GM12878 (cell line): ENCODE results near the gene NEAT1. TPM values are rescaled to one million over a fixed set of nuclear protein-coding genes. Genes with fewer than 3 reads are reported as not detected.

ENCODE experiments used
- CBFB ChIP-seq: IDR thresholded peaks from 2 replicates; pipeline ENCODE4 v1.6.1; 2016; ENCODE audit warnings: antibody characterized with exemption, low read depth
- DPF2 ChIP-seq: fragments of 450-650 bp; IDR thresholded peaks from 2 replicates; pipeline ENCODE4 v1.6.1; 2017; ENCODE audit warnings: mild to moderate bottlenecking
- EED ChIP-seq: sonication (generic); IDR thresholded peaks from 2 replicates; pipeline ENCODE4 v1.6.1; 2016; ENCODE audit warnings: antibody characterized with exemption, low read depth
- ETV6 ChIP-seq, 2 experiments: fragments of 450-650 bp in 1 of 2; IDR thresholded peaks in 1 of 2; conservative IDR thresholded peaks in 1 of 2; 2 replicates each; pipeline ENCODE4 v1.6.1; 2014; ENCODE audit warnings: antibody characterized with exemption in 1 of 2, borderline replicate concordance in 1 of 2, low read depth in 1 of 2, mild to moderate bottlenecking in 1 of 2, moderate library complexity in 1 of 2
- JUND ChIP-seq: IDR thresholded peaks from 2 replicates; pipeline ENCODE4 v1.6.1; 2012; ENCODE audit warnings: low read depth, mild to moderate bottlenecking, low read length, improper control_type of control experiment, moderate library complexity
- MTA3 ChIP-seq: IDR thresholded peaks from 2 replicates; pipeline ENCODE4 v1.6.1; 2012; ENCODE audit warnings: low read length, inconsistent platforms, borderline replicate concordance
- NR2C2 ChIP-seq: IDR thresholded peaks from 2 replicates; pipeline ENCODE4 v1.6.1; 2011; ENCODE audit warnings: borderline replicate concordance, low read depth; ENCODE audit not compliant: control insufficient read depth, insufficient read length
- POLR2AphosphoS5 ChIP-seq: IDR thresholded peaks from 2 replicates; pipeline ENCODE4 v1.6.1; 2011; ENCODE audit warnings: mild to moderate bottlenecking, low read length, inconsistent platforms
- RUNX3 ChIP-seq: IDR thresholded peaks from 2 replicates; pipeline ENCODE4 v1.6.1; 2012; ENCODE audit warnings: low read length, inconsistent platforms
- SREBF1 ChIP-seq: IDR thresholded peaks from 2 replicates; pipeline ENCODE4 v1.6.1; 2012; ENCODE audit warnings: mild to moderate bottlenecking, low read length
- YY1 ChIP-seq: IDR thresholded peaks from 2 replicates; pipeline ENCODE4 v1.6.1; 2011; ENCODE audit warnings: low read depth, mild to moderate bottlenecking, low read length
- ZNF217 ChIP-seq: fragments of 450-650 bp; IDR thresholded peaks from 2 replicates; pipeline ENCODE4 v1.6.1; 2017; ENCODE audit warnings: antibody characterized with exemption, mild to moderate bottlenecking
- ZNF24 ChIP-seq: fragments of 450-650 bp; IDR thresholded peaks from 2 replicates; pipeline ENCODE4 v1.6.1; 2017; ENCODE audit warnings: antibody characterized with exemption, mild to moderate bottlenecking
- ZNF384 ChIP-seq: IDR thresholded peaks from 2 replicates; pipeline ENCODE4 v1.6.1; 2012; ENCODE audit warnings: low read depth, mild to moderate bottlenecking, low read length, improper control_type of control experiment, borderline replicate concordance
- ZZZ3 ChIP-seq: IDR thresholded peaks from 2 replicates; pipeline ENCODE4 v1.6.1; 2011; ENCODE audit warnings: low read depth; ENCODE audit not compliant: control insufficient read depth, insufficient read length
- polyA plus RNA-seq, 11 experiments: library from polyadenylated mRNA; depleted of rRNA in 4 of 11; unstranded in 6 of 11; stranded (reverse) in 5 of 11; fragments of >200 nt; fragmentation: Nextera tagmentation in 4 of 11; fragmentation: Illumina TruSeq in 1 of 11; extraction: Ambion mirVana in 4 of 11; extraction: Trizol in 1 of 11; gene quantifications; 1 replicate in 1 of 11; 2 replicates in 10 of 11; pipeline versions ENCODE4 v1.2.1 to v1.2.3, GENCODE V29; 2011 to 2016; ENCODE audit warnings: inconsistent platforms in 2 of 11, missing spikeins in 2 of 11, low read depth in 1 of 11
- total RNA-seq, 4 experiments: library from RNA; depleted of rRNA in 3 of 4; stranded (reverse); fragments of >200 nt in 3 of 4; fragmentation: Illumina TruSeq in 1 of 4; extraction: Trizol in 1 of 4; gene quantifications; 2 replicates each; pipeline versions ENCODE4 v1.2.1 to v1.2.3, GENCODE V29; 2013 to 2021
- TF ChIP-seq, protein P1 (sequence below): fragments of 450-650 bp; formaldehyde crosslinking; IDR thresholded peaks from 2 replicates; pipeline ENCODE4 v1.5.0; 2022; ENCODE audit warnings: mild to moderate bottlenecking, missing genetic modification characterization
- TF ChIP-seq, protein P2 (sequence below): fragments of 450-650 bp; IDR thresholded peaks from 2 replicates; pipeline ENCODE4 v1.6.1; 2016; ENCODE audit warnings: mild to moderate bottlenecking
- TF ChIP-seq, protein P3 (sequence below): IDR thresholded peaks from 2 replicates; pipeline ENCODE4 v1.6.1; 2011; ENCODE audit warnings: borderline replicate concordance, low read depth, mild to moderate bottlenecking, moderate library complexity, mixed read lengths, low read length; ENCODE audit not compliant: insufficient read depth; ENCODE audit errors: extremely low read length
- TF ChIP-seq, protein P4 (sequence below): fragments of 450-650 bp; formaldehyde crosslinking; IDR thresholded peaks from 2 replicates; pipeline ENCODE4 v1.4.0; 2022; ENCODE audit warnings: mild to moderate bottlenecking, moderate library complexity

The NEAT1 gene
- total and polyA plus RNA-seq, 10 of the 15 experiments (the other 5 are each of a cell fraction or from before 2014, with no cell fraction given), result 13.6 to 328 (median 69.4) TPM

DNA sequence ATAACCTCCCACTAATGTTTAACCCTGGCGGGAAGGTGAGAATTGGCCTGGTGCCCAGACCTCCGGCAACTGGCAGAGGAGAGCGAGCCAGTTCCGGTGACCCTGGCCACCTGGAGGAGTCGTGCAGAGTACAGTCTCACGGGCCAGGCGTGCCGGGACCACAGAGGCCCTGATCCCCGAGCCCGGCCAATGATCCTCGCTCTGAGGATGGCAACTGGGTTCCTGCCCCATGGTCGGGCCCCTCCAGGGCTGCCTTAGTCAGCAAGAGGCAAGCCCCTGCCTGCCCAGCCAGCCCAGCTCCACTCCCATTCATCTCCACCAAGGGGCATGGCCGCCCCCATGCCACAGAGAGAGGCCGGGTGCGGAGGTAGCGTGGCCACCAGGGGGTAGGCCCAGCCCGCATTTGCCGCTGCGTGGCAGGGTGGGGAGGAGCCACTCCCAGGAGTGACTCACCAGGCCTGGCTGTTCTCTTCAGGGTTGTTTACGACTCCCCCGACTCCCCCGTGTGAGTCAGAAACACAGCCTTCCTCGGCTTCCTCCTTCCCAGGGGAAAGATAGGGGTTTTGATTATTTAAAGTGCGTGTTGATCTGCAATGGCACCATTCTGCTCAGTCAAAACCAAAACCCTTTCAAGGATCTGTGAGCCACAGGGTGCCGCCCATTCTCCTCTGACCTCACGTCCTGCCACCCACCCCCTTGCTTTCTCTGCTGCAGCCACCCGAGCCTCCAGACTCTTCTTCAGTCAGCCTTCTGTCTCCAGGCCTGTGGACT lies 40.4 kb upstream of the NEAT1 start, which contains the start of gene SLC25A45 (continued):
- TF ChIP-seq, protein P1, sequence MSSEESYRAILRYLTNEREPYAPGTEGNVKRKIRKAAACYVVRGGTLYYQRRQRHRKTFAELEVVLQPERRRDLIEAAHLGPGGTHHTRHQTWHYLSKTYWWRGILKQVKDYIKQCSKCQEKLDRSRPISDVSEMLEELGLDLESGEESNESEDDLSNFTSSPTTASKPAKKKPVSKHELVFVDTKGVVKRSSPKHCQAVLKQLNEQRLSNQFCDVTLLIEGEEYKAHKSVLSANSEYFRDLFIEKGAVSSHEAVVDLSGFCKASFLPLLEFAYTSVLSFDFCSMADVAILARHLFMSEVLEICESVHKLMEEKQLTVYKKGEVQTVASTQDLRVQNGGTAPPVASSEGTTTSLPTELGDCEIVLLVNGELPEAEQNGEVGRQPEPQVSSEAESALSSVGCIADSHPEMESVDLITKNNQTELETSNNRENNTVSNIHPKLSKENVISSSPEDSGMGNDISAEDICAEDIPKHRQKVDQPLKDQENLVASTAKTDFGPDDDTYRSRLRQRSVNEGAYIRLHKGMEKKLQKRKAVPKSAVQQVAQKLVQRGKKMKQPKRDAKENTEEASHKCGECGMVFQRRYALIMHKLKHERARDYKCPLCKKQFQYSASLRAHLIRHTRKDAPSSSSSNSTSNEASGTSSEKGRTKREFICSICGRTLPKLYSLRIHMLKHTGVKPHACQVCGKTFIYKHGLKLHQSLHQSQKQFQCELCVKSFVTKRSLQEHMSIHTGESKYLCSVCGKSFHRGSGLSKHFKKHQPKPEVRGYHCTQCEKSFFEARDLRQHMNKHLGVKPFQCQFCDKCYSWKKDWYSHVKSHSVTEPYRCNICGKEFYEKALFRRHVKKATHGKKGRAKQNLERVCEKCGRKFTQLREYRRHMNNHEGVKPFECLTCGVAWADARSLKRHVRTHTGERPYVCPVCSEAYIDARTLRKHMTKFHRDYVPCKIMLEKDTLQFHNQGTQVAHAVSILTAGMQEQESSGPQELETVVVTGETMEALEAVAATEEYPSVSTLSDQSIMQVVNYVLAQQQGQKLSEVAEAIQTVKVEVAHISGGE, result no peak
- TF ChIP-seq ZZZ3, result no peak
- TF ChIP-seq YY1, result peak; percentile 91
- no peak for TF ChIP-seq ZNF24
- TF ChIP-seq ZNF217, result no peak
- no peak for TF ChIP-seq SREBF1
- no peak for TF ChIP-seq CBFB
- TF ChIP-seq, protein P2, sequence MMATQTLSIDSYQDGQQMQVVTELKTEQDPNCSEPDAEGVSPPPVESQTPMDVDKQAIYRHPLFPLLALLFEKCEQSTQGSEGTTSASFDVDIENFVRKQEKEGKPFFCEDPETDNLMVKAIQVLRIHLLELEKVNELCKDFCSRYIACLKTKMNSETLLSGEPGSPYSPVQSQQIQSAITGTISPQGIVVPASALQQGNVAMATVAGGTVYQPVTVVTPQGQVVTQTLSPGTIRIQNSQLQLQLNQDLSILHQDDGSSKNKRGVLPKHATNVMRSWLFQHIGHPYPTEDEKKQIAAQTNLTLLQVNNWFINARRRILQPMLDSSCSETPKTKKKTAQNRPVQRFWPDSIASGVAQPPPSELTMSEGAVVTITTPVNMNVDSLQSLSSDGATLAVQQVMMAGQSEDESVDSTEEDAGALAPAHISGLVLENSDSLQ, result peak; percentile 45; the same call in 1 of the 2 replicates
- TF ChIP-seq JUND, result peak; percentile 62; the same call in 1 of the 2 replicates
- TF ChIP-seq ETV6 (conservative IDR thresholded peaks at IDR 0.05 in 1 of 2, IDR thresholded peaks at IDR 0.05 in 1 of 2; ENCODE audit: borderline replicate concordance in 1 of 2, low read depth in 1 of 2), result 0 out of 4 replicates have a peak, but pooled peaks of 1 of the 2 experiments have one; percentile 19
- TF ChIP-seq RUNX3, result peak; percentile 66; the same call in 1 of the 2 replicates
- TF ChIP-seq ZNF384, result no peak
- 0 out of 2 replicates have a peak, but pooled peaks have one; percentile 91 for TF ChIP-seq POLR2AphosphoS5
- peak; percentile 84; the same call in 1 of the 2 replicates for TF ChIP-seq EED
- TF ChIP-seq, protein P3, sequence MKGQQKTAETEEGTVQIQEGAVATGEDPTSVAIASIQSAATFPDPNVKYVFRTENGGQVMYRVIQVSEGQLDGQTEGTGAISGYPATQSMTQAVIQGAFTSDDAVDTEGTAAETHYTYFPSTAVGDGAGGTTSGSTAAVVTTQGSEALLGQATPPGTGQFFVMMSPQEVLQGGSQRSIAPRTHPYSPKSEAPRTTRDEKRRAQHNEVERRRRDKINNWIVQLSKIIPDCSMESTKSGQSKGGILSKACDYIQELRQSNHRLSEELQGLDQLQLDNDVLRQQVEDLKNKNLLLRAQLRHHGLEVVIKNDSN, result no peak
- no peak for TF ChIP-seq NR2C2
- no peak for TF ChIP-seq MTA3
- TF ChIP-seq, protein P4, sequence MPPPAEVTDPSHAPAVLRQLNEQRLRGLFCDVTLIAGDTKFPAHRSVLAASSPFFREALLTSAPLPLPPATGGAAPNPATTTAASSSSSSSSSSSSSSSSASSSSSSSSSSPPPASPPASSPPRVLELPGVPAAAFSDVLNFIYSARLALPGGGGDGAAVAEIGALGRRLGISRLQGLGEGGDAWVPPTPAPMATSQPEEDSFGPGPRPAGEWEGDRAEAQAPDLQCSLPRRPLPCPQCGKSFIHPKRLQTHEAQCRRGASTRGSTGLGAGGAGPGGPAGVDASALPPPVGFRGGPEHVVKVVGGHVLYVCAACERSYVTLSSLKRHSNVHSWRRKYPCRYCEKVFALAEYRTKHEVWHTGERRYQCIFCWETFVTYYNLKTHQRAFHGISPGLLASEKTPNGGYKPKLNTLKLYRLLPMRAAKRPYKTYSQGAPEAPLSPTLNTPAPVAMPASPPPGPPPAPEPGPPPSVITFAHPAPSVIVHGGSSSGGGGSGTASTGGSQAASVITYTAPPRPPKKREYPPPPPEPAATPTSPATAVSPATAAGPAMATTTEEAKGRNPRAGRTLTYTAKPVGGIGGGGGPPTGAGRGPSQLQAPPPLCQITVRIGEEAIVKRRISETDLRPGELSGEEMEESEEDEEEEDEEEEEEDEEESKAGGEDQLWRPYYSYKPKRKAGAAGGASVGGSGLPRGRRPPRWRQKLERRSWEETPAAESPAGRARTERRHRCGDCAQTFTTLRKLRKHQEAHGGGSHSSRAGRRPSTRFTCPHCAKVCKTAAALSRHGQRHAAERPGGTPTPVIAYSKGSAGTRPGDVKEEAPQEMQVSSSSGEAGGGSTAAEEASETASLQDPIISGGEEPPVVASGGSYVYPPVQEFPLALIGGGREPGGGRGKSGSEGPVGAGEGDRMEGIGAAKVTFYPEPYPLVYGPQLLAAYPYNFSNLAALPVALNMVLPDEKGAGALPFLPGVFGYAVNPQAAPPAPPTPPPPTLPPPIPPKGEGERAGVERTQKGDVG (CRISPR knock-in tag), result no peak
- TF ChIP-seq DPF2, result peak; percentile 87
